ENCODE results near the gene SPIB. TPM values are rescaled to one million over a fixed set of nuclear protein-coding genes. Genes with fewer than 3 reads are reported as not detected.

SPIB gene
- total RNA-seq, 2 donors from 2014 or later, result not detected

- no peak for DNase-seq (ENCODE audit: low spot score)
- intact Hi-C loops (cut with DNase I), result no loop called here
- Histone ChIP-seq H3K27me3 (replicated peaks; ENCODE audit: insufficient read depth) (no peaks in the 10 kb centered on the region), H3K27ac (no peak overlapping the region), H3K4me1 (replicated peaks) (no peaks in the 10 kb centered on the region), H3K36me3 (no peaks in the 10 kb centered on the region), H3K9me3 (no peaks in the 10 kb centered on the region), H3K4me3 (no peak overlapping the region)
- TF ChIP-seq POLR2A (IDR thresholded peaks at IDR 0.05) (no peak), POLR2AphosphoS5 (IDR thresholded peaks at IDR 0.05) (no peak)
- TF ChIP-seq, protein P1, sequence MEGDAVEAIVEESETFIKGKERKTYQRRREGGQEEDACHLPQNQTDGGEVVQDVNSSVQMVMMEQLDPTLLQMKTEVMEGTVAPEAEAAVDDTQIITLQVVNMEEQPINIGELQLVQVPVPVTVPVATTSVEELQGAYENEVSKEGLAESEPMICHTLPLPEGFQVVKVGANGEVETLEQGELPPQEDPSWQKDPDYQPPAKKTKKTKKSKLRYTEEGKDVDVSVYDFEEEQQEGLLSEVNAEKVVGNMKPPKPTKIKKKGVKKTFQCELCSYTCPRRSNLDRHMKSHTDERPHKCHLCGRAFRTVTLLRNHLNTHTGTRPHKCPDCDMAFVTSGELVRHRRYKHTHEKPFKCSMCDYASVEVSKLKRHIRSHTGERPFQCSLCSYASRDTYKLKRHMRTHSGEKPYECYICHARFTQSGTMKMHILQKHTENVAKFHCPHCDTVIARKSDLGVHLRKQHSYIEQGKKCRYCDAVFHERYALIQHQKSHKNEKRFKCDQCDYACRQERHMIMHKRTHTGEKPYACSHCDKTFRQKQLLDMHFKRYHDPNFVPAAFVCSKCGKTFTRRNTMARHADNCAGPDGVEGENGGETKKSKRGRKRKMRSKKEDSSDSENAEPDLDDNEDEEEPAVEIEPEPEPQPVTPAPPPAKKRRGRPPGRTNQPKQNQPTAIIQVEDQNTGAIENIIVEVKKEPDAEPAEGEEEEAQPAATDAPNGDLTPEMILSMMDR (IDR thresholded peaks at IDR 0.05), result no peak
- 90% methylated on average over 48 of the region's 48 CpGs for WGBS
Measured at GRCh38 chr19:50401605-50402450, 16.9 kb upstream of the SPIB start.

GRCh38 chr19:50402544-50403301 is 16.0 kb upstream of the SPIB start:
- Histone ChIP-seq H3K27ac (no peak overlapping the region), H3K9me3 (no peaks in the 10 kb centered on the region), H3K27me3 (replicated peaks; ENCODE audit: insufficient read depth) (no peaks in the 10 kb centered on the region), H3K36me3 (no peaks in the 10 kb centered on the region), H3K4me3 (no peak overlapping the region), H3K4me1 (replicated peaks) (no peaks in the 10 kb centered on the region)
- WGBS, result 96% methylated on average over 41 of the region's 41 CpGs
- intact Hi-C loops (cut with DNase I), result no loop called here
- TF ChIP-seq POLR2AphosphoS5 (IDR thresholded peaks at IDR 0.05) (no peak), POLR2A (IDR thresholded peaks at IDR 0.05) (no peak)
- TF ChIP-seq, protein P1 (IDR thresholded peaks at IDR 0.05), result no peak
- no peak for DNase-seq (ENCODE audit: low spot score)

- no peak for DNase-seq (ENCODE audit: low spot score)
- 88% methylated on average over 18 of the region's 22 CpGs for WGBS
- Histone ChIP-seq H3K4me3 (no peak overlapping the region), H3K36me3 (no peaks in the 10 kb centered on the region), H3K27me3 (replicated peaks; ENCODE audit: insufficient read depth) (no peaks in the 10 kb centered on the region), H3K27ac (no peak overlapping the region), H3K9me3 (no peaks in the 10 kb centered on the region), H3K4me1 (replicated peaks) (no peaks in the 10 kb centered on the region)
- no peak for TF ChIP-seq POLR2A (IDR thresholded peaks at IDR 0.05)
- intact Hi-C loops (cut with DNase I), result no loop called here
Measured at GRCh38 chr19:50406156-50406820, 12.4 kb upstream of the SPIB start.

GRCh38 chr19:50406829-50407228 is 11.9 kb upstream of the SPIB start:
- intact Hi-C loops (cut with DNase I), result no loop called here
- no peaks in the 10 kb centered on the region for H3K9me3 ChIP-seq
- H3K27me3 ChIP-seq (replicated peaks; ENCODE audit: insufficient read depth), result no peaks in the 10 kb centered on the region
- no peaks in the 10 kb centered on the region for H3K36me3 ChIP-seq
- TF ChIP-seq POLR2A (IDR thresholded peaks at IDR 0.05) (no peak), POLR2AphosphoS5 (IDR thresholded peaks at IDR 0.05) (no peak)
- TF ChIP-seq, protein P1 (IDR thresholded peaks at IDR 0.05), result no peak
- no peak for DNase-seq (ENCODE audit: low spot score)
- H3K4me3 ChIP-seq, result no peak overlapping the region
- no peak overlapping the region for H3K27ac ChIP-seq
- WGBS, result 95% methylated on average over 19 of the region's 19 CpGs
- H3K4me1 ChIP-seq (replicated peaks), result no peaks in the 10 kb centered on the region

- H3K27me3 ChIP-seq (replicated peaks; ENCODE audit: insufficient read depth), result no peaks in the 10 kb centered on the region
- no peak overlapping the region for H3K27ac ChIP-seq
- 94% methylated on average over 17 of the region's 17 CpGs for WGBS
- TF ChIP-seq POLR2A (IDR thresholded peaks at IDR 0.05) (no peak), POLR2AphosphoS5 (IDR thresholded peaks at IDR 0.05) (no peak)
- TF ChIP-seq, protein P1 (IDR thresholded peaks at IDR 0.05), result no peak
- no peaks in the 10 kb centered on the region for H3K4me1 ChIP-seq (replicated peaks)
- DNase-seq (ENCODE audit: low spot score), result no peak
- no peaks in the 10 kb centered on the region for H3K9me3 ChIP-seq
- intact Hi-C loops (cut with DNase I), result no loop called here
- H3K4me3 ChIP-seq, result no peak overlapping the region
- no peaks in the 10 kb centered on the region for H3K36me3 ChIP-seq
Measured at GRCh38 chr19:50409347-50409746, 9.4 kb upstream of the SPIB start.
